GM21367 (cell line): ENCODE results near the gene CALU.
A peak's percentile ranks its signal among the peaks of the same experiment; 100 is the strongest.

Experiments
- ATAC-seq: cut with Tn5 transposase; IDR thresholded peaks from one replicate; pipeline ENCODE4 v1.9.1; 2021; ENCODE audit not compliant: unreplicated experiment

Gene CALU

DNA sequence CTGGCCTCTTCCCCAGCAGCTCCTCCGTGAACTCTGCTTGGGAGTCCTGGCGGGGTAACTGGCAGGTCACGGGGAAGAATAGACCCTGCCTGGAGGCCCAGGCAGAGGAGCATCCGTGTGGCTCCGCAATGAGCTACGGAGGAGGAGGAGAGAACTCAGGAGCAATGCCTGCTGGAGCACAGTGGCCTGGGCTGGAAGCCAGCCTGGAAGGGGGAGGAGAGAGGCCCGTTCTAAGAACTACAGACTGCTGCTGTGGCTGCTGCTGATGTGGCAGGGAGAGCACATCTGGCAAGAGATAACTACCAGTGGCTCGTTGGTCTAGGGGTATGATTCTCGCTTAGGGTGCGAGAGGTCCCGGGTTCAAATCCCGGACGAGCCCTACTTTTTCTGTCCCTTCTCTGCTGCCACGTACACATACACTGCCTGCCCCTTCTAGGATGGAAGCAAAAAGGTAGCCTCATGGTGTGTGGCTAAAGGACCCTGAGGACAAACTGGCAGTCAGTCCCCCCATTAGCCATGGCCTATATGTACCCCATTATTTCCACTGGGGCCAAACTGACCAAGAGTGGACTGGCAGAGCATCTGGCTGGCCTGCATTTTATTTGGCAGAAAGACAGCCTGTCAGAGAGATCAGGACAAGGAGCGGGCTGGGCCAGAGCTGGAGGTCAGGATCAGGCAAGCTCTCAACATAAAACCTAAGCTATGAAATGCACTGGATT lies 44.1 kb downstream of the CALU start:
- no peak for ATAC-seq

DNA sequence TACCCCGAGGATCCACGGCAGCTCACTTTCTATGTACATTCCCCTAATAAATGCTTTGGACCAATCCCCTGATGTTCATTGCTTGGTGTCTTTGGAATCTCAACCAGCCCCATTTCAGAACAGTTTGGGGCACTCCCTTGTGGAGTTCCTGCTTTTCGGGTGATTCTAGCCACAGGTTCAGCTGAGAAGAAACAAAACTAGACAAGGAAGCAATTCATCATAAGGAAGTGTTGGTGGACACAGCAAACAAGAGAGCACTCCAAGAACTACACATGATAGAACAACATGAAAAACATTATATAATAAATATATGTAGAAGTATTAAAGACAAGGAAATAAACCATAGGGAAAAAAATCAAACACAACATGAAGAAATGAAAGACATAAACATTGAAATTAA lies 46.6 kb downstream of the CALU start:
- no peak for ATAC-seq

DNA sequence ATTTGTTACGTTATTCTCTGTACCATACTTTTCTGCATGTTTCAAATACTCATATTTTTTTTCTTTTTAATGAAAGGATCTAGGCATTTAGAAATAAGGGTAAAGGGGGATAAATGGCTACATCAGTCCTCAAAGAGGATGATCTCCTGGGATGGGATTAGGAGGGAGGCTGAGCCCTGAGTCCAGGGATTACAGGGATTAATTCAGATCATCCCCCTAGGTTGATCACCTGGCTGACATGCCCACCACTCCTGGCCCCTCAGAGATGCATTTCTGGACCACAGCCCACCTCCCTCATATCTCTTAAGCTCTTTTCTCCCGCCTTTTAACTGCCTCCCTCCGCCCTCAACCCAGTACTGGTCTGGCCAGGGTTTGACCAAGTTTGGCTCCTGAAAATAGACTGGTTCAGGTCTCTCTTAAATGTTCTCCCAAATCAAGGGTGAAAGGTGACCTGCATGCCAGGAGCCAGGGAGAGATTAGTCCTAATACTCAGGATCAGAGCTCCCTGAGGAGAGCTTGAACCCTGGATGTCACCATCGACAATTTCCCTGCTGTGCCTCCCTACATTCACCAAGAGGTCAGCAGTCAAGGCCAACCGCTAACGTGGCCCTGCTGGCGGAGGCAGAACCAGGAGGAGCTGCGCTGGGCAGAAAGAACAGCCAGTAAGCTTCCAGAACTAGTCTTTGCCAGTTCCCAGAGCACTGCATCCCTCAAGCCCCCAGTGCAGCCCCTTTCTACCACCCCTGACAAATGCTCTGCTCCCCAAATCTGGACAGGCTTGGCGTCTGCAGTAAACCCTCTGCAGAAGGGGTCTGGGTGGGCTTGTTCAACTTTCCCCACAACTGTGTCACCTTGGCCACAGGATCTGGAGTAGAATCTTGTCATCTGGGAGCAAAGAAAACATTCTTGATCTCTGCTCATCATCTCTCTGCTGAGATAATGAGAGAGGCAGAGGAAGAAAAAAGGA lies 49.6 kb downstream of the CALU start:
- no peak for ATAC-seq

DNA sequence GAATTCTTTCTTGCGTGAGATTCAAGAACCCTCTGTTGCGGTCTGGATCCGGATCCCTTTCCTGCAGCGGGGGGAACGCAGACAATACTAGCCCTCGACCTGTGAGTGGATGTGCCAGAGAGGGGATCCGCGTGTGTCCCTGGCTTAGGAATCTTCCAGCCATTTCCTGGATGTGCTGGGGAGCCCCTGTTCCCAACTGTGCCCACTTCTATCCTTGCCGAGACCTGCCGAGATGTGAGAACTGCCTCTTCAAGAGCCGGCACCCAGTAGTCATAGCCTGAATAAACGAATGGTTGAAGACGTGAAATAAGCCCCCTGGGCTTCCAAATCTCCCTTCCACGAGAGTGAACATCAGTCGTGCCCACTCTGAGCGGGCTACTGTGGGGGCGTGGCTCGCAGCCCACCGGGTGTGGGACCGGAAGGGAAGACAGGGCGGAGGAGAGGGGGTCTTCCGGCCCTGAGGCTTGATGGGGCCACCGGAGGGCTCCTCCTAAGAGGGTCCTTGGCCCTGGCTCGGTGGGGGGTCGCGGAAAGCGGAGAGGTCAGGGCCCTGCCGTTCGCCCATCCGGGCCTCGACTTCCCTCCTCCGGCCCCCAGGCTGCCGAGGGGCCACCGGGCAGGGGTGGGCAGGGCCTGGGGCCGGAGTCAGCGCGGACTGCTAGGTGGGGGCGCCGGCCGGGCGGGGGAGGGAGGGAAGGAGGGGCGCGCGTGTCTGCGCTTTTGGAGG lies 51.3 kb downstream of the CALU start:
- no peak for ATAC-seq

DNA sequence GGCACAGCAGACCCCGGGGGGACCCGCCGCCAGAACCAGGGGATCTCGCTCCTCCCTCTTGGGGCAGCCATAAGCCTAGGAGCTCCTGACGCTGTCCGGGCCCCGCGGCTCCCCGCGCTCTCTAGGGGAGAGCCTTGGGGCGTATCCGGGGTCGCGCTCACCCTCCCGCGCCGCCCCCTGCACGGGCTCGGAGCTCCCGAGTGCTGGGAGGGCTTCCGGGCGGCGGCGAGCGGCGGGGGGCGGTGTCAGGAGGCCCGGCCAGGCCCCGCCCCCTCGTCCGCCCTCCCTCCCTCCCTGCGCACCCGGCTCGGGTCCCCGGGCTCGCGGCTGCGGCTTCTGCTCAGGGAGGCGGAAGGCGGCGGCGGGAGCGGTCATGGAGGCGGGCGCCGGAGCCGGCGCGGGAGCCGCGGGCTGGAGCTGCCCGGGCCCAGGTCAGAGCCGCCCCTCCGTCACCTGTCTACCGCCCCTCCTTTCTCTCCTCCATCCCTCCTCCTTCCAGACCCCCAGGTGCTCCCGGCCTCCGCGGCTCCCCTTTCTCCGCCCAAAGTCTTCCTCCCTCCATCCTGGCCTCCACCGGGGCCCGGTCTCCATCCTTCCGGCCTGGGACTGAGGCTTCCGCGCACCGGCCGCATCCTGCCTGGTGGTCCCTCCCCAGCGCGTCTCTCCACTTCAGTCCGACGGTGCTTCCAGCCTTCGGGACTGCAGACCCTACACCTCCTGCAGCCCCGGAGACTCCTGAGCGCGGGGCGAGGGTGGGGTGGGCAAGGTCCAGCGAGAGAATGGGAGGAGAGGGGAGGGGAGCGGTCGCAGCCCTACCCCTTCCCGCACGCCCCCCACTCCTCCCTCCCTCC lies 52.2 kb downstream of the CALU start, which contains the start of gene CCDC136:
Gene CCDC136 (plus strand): TSS at position 848 of the 851 bp plus-strand sequence. CDS start 444 bp downstream, outside the sequence.
- ATAC-seq = peak; percentile 65

DNA sequence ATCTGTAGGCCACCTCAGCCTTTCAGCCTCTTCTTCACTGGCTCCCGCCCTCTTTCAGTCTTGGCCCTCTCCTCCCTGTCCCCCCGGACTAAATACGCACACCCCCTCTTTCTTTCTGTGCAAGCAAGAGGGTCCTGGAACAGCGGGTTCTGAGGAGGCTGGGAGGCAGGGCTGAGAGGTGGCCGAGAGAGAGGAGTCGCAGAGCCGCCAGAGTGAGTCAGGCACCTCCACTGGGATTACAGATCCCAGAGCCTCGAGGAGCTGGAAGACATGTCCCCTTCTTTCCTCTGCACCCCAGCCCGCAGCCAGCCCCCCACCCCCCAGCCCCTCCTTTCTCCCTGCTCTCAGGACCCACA lies 52.8 kb downstream of the CALU start:
- ATAC-seq = no peak

DNA sequence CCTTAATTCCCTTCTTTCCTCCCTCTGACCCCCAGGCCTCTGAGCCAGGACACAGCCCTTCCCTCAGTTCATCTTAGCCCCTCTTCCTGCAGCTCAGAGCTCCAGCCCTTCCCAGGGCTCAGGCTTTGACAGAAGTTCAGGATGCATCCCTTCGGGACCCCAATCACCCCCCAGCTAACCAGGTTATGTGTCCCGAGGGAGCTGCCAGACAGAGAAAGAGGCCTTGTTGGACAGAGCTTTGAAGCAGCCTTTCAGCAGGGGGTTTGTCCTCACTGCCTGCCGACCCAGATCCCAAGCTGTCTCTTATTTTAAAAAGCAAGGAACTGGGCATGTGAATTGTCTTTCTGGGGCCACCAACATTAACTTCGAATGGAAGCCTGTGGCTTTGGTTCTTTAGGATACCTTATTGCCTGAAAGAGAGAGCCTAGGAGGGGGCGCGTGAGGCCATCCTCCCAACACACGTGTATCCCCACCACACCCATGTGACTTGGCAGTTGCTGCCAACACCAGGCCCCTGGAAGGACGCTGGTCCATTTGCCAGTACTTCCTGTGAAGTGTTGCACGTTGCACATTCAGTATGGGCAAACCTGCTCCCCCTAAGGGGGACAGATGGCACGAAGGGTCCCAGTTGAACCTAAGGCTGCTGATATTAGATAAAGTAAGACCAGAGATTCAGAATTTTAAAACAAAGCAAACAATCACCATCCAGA lies 53.5 kb downstream of the CALU start:
- no peak for ATAC-seq

DNA sequence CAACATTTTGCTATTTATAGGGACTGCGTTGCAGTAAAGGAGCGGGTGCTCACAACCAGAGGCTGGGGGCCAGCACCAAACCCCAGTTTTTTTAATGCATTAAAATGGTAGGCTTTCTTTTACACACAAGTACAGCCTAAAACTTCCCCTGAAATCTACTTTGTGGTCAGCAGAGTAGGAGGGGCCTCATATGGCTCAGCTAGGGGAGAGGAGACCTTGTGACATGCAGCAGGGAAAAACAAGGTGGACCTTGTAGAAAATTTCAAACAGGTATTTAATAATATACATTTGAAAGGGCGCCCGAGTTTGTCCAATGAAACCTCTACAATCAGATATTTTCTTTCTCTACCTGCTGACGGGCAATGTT lies 54.0 kb downstream of the CALU start:
- ATAC-seq = no peak

DNA sequence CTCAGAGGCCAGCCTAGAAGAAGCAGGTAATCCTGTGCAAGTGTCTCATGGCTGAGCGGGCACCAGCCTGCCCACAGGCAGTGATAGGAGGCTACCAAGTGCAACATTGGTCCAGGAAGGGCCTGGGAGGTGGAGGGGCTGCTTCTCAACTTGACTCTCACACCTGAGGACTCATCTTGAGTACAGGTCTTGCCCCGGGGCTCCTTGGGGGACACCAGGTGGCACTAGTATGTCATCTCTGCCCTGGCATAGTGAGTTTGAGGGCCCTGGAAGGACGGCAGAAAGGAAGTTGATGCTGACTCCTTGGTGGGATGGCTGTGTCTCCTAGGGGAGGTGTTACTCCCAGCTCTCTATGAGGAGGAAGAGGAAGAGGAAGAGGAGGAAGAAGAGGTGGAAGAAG lies 54.9 kb downstream of the CALU start:
- ATAC-seq = no peak

DNA sequence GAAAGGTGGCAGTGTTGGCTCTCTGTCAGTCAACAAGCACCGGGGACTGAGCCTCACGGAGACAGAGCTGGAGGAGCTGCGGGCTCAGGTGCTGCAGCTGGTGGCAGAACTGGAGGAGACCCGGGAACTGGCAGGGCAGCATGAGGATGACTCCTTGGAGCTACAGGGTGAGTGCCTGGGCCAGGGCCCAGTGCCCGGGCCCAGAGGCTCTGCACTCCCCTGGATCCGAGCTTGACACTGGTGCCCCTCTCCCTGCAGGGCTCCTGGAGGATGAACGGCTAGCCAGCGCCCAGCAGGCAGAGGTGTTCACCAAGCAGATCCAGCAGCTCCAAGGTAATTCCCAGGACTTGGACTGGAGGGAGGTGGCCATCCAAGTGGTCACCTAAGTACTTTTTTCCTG lies 55.3 kb downstream of the CALU start:
- no peak for ATAC-seq

DNA sequence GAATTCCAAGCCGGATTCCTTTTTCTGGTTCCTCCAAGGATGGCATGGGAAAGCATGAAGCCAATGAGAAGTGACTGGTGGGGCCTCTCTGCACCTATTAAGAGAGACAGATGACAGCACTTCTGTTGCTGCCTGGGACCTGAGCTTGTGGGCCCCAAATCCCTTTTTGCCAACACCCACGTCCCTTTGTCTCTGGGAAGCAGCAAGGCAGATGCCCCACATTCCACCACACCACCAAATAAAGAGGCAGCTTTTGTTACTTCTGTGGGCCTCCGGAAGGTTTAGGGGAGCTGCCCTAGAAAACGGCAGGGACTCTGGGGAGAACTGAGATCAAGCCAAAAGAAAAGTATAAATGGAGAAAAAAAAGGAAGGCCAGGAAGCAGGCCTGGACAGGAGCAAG lies 56.0 kb downstream of the CALU start:
- ATAC-seq = no peak

DNA sequence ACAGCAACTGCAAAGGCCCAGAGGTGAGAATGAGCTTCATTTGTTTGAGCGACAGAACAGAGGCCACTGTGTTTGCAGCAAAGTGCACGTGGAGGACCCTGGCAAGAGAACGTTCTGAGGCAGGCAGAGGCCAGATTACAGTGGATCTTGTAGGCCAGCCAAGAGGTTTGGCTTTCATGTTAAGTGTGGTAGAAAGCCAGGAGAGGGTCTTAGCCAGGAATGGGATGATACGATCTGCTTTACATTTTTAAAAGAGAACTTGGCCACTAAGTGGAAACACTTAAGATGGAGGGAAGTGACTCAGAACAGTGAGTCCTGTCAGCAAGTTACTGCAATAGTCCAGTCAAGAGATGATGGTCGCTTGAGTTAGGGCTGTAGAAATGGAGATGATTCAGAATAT lies 57.2 kb downstream of the CALU start:
- no peak for ATAC-seq

DNA sequence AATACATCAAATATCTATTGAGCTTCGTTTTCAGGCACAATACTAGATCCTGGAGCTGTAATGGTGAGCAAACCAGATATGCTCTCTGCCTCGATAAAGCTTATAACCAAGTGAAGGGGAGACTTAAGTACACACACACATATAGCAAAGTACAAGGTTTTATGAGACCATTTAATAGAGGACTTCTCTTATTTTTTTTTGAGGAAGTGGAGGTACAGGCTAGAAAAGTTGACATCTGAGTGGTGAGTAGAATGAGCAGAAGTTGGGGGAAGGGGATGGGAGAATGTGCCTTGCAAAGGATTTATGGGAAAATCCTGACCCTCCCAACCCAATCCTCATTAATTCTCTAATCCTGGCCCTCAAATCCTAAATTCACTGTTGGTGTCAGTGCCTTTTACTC lies 60.3 kb downstream of the CALU start:
- ATAC-seq = no peak

DNA sequence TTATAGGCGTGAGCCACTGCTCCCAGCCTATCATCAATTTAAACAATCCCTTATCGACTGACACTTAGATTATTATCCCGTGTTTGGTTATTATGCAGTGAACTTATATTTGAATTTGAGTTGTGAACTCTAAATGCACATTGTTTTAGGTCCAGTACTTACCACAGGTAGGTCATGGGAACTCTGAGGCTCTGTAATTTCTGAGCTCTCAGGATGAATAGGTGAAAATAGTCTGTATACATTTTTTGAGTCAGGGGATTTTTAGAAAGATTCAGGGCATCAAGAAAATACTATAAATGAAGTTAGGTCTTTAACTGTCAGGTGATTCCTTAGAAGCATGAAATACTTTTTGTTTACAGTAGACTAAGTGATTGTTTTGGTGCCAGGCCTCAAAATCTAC lies 61.4 kb downstream of the CALU start:
- no peak for ATAC-seq

DNA sequence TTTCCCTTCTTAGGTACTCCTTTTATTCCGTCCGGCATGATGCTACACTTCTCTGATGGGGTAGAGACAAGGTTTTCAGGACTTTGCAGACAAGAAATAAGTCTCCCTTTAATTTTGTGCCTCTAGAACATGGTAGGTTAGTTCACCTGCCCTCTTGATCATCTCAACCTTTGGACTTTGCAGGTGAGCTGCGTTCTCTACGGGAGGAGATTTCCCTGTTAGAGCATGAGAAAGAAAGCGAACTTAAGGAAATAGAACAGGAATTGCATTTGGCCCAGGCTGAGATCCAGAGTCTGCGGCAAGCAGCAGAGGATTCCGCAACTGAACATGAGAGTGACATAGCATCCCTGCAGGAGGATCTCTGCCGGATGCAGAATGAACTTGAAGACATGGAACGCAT lies 61.8 kb downstream of the CALU start:
- ATAC-seq = no peak

DNA sequence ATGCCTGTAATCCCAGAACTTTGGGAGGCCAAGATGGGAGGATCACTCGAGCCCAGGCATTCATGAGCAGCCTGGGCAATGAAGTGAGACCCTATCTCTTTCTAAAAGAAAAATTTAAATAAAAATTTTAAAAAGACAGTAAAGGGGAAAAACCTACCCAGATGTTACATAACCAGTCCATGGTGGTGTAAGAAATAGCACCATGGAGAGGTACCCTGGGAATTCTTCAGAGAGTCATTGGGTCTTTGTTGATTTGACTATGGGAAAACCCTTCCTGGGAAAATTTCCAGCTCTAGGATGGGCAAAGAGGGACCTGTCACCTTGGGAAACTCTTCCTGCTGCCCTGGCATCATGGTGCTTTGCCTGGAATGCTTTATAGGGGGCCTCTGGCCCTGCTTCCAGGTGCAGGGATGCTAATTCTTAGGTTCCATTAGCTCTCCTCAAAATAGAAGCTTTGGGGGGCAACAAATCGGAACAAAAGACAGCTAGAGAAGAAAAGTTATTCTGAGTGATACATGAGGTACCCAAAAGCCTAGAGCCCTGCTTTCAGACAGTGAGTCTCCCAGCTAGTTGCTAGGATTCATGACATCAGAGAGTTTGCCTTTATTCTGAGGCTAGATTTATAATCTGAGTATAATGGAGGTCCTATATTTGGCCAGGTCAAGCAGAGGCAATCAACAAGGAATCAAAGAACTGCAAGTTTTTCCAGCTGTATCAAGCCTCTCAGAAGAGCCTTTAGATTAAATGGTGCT lies 62.7 kb downstream of the CALU start:
- no peak for ATAC-seq

DNA sequence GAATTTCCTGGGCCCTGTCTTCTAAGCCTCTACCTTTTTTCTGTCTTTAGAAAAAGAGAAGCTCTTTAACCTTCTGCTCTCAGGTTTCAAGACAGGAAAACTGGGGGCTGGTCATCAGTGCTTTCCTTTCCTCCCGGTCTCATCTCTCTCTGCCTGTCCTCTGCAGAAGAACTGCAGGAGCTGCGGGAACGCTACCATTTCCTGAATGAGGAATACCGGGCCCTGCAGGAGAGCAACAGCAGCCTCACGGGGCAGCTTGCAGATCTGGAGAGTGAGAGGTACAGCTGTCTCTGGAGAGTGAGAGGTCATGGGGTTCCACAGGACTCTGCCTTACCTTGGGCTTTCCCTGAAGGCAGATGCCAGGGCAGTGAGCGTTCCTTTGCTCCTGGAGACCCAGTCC lies 65.3 kb downstream of the CALU start:
- no peak for ATAC-seq

DNA sequence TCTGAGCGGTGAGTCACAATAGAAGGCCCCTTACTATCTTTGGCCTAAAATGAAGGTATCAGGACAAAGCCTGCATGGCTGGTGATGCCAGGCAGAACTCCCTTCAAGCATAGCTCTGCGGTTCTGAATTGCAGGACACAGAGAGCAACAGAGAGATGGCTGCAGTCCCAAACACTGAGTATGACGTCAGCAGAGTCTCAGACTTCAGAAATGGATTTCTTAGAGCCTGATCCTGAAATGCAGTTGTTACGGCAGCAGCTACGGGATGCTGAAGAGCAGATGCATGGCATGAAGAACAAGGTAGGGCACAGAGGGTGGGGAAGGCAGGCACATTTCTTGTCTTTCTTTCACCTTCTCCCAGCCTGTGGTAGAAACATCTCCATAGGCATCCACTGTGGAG lies 66.1 kb downstream of the CALU start:
- no peak for ATAC-seq

DNA sequence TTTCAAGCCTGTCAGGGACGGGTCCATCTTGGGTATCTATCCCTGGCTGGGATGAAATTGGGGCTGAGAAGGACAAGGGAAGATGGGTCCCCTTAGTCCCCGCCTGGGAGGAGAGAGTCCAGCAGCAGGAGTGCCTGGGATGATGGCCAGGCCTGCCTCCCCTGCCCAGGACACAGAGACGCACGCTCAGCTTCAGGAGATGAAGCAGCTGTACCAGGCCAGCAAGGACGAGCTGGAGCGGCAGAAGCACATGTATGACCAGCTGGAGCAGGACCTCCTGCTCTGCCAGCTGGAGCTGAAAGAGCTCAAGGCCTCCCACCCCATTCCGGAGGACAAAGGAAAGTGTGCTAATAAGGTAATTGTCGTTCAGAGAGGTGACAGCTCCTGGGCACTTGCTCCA lies 68.0 kb downstream of the CALU start:
- ATAC-seq = no peak
